GM19025 (cell line): ENCODE results near the gene AATK.

Experiments
- ATAC-seq: cut with Tn5 transposase; IDR thresholded peaks from one replicate; pipeline ENCODE4 v1.9.1; 2021; ENCODE audit warnings: mild to moderate bottlenecking, low read depth, moderate library complexity; ENCODE audit not compliant: unreplicated experiment

Gene AATK

GRCh38 chr17:81166033-81166492, at the start of gene AATK:
AATK (minus strand) TSS chr17:81166221; CDS start chr17:81165992, 229 bp downstream.
- no peak for ATAC-seq

GRCh38 chr17:81213978-81214377, 48.0 kb upstream of the AATK start:
- ATAC-seq, result no peak

DNA sequence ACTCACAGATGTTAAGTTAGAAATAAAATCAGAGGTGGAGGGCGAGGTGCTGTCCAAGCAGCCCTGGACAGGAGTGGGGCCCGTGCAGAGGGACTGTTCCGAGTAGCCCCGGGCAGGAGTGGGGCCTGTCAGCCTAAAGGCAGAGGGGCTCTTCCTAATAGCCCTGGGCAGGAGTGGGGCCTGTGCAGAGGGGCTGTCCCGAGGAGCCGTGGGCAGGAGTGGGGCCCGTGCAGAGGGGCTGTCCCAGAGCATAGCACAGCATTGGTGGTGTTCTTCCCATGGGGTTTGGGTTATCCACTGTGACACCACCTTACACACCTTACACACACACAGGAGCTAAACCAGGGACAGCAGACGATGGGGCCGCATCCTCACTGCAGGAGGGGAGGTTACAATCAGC, 46.3 kb upstream of the AATK start:
- no peak for ATAC-seq

DNA sequence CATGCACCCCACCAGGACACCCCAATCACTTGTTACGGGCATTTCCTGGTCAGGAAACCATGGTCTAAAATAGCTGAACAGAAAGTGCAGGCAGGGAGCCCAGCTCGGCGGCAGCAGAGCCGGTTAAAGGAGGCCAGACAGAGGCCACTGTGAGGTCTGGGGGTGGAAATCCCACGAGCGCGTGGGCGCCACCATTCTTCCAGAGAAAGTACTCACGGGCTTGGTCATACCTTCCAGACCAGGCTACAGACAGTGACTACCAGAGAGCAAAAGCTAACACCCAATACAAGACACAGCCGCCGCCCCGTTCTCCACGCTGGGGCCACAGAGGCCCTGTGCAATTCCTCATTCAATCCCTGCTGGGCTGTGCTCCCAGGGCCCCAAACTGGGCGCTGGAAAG, 44.8 kb upstream of the AATK start:
- ATAC-seq, result no peak

DNA sequence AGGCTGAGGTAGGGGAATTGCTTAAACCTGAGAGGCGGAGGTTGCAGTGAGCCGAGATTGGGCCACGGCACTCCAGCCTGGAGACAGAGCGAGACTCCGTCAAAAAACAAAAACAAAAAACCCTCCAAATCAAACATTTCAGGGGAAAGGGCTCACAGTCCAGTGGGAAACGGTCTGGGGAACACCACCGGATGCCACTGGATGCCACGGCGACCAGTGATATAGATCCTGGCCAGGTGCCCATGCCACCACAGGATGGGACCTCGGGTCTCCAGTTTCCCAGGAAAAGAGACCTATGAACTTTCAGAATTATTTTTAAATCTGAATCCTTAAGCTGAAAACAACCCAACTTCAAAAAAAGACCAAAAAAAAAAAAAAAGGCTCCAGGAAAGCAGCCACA, 44.4 kb upstream of the AATK start:
- no peak for ATAC-seq

DNA sequence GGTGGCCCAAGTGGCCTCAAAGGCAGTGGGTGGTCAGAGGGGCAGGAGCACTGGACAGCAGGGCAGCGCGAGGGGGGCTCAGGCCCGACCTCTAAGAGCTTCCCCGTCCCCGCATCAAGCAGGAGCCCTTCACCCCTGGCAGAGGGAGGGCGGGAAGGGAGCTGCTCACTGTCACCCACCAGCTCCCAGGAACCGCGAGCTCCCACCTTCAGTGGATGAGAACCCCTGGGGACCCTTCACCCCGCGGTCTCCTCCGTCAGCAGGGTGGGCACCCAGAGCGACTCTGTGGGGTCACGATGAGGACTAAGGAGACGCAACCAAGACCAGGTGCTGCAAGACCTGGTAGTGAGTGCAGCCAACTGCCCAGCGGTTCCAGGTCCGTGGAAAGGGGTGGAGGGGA, 43.1 kb upstream of the AATK start:
- ATAC-seq, result no peak

DNA sequence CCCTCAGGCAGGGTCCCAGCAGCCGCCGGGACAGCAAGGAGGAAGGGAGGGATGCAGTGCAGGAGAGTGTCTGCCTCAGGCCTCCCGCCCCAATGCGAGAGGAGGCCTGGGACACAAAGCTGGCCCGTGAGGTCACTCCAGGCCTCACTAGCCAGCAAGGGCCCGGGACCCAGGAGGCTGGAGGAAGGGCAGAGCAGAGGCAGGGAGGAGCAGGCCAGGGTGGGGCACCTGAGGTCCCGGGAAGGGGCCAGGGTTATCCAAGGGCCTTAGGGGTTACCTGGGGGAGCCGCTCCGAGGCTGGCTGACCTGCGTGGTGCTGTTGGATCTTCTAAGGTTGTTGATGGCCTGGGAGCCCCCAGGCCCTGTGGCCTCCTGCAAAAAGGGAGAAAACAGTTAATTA, 42.6 kb upstream of the AATK start:
- no peak for ATAC-seq

DNA sequence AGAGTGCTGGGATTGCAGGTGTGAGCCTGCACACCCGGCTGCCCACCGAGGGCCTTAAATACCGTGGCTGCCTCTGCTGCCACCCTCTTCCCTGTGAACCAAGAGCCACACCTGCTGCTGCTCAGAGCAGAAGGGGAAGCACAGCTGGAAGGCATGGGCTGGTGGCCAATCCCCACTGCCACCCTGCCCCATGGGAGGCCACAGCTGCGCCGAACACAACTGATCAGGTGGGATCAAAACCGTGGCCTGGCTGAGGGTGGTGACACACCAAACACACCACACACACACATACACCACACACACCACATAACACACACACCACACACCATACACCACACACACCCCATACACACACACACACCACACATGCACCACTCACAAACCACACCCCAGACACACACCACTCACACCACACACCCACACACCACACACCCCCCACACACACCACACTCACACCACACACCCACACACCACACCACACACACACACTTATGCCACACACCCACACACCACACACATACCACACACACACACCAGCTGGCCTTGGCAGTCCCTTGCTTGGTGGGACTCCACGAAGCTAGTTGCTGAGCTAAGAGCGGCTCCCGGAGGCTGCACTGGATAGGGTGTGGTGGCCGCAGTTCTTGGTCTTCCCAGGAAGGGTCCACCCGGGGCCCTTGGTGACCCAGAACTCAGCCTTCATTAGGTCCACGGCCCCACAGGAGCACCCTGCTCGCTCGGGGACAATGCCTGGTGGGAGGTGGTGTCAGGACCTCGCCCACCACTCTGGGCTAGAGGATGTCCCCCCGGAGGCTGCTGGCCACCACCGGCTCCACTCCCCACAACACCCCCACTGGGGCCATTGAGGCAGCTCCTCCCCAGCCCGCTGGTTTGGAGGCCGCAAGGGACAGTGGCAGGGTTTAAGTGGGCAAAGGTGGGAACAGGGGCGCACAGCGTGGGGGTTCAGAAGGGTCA, 41.9 kb upstream of the AATK start:
- no peak for ATAC-seq

DNA sequence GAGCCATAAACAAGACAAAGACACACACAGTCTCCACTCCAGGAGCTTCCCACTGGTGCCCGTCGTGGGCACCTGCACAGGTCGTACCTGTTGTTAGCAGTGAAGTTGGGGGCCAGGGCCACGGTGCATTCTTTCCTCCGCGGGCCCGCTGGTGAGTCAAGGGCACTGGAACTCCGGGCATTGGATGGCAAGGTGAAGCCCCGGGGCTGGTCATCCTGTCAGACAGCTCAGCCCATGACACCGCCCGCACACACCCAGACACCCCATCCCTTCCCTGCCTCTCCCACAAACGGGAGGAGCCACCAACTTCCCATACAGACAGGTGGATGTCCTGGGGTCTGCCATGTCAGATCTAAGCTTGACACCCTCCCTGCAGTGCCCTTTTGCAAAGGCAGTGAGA, 40.6 kb upstream of the AATK start:
- ATAC-seq, result no peak

DNA sequence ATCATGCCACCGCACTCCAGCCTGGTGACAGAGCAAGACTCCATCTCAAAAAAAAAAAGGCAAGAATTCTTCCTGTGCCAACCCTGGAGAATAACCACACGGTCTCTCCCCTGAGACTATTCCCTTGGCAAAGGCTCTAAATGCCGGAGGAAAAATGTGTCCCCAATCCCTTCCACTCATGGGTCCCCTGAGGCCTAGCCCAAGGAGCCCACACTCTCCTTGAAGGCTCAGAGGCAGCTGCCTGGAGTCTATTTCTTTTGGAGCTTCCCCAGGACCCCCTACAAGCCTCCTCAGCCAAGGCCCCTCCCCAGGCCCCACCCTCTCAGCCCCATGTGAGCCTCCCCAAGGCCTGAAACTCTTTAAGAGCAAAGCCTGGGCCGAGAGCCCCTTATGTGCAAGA, 40.1 kb upstream of the AATK start:
- no peak for ATAC-seq

DNA sequence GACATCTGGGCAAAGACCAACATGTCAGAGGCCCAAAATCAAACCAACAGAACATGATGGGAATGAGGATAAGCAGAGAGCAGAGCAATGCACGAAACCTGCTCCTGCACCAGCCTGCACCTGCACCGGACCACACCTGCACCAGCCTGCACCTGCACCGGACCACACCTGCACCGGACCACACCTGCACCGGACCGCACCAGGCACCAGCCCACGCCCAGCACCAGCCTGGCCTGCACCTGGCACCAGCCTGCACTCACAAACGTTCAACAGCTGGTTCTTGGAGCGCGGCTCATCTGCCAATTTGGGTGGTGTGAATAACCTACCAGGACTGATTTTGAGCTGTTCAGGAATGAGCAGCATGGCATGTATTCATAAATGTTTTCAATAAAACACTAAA, 38.6 kb upstream of the AATK start:
- ATAC-seq, result no peak

DNA sequence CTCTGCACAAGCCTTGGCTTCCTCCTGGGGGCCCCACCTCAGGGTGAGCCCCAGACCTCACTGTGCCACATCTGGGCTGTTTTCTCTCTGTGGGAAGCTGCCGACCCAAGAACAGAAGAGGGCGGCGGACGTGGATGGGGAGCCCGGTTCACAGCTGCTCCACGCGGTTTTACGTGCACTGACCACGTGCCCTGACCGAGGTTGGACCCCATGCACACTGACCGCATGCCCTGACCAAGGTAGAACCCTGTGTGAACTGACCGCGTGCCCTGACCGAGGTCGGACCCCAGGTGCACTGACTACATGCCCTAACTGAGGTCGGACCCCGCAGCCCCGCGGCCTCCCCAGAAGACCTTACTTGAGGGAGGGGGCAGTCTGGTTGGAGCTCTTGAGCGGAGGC, 37.1 kb upstream of the AATK start:
- no peak for ATAC-seq

GRCh38 chr17:81202318-81202717, 36.3 kb upstream of the AATK start:
- no peak for ATAC-seq

DNA sequence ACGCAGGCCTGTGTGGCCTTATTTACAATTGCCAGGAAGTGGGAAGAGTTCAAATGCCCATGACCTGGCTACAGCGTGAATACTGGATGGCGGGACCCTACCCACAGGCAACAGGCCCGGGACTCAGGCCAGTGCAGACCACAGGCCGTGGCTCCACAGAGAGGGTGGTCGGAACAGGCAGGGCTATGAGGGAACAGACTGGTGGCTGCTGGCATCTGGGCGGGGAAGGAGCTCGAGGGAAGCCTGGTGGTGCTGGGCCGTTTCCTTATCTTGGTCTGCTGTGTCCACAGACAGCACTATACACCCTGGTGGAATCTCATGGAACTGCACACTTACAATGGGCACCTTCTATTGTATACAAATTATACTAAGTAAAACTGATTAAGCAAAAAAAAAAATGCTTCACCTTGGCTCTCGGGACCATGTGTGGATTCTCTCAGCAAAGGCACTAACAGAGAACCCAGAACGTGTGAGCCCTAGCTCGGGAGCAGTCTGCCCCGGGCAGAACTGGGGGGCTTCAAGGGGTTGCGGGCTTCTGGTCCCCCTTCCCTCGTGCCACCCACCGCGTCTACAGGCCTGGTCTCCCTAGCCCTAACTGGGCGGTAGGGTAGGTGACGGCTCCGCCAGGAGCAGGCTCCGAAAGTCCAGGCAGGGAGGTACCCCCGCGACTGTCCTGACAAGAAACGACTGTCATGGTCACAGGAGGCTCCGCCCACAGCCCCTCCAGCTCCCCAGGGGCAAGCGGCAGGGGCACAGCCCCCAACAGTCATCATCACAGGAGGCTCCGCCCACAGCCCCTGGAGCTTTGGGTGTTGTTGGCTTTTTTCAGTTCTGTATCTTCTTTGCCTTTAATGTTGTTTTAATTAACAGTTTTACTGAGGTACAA, 34.9 kb upstream of the AATK start:
- ATAC-seq, result no peak

- no peak for ATAC-seq
These were observed 34.2 kb upstream of the AATK start for GRCh38 chr17:81200201-81200600.

GRCh38 chr17:81199482-81199830, 33.4 kb upstream of the AATK start:
- no peak for ATAC-seq

DNA sequence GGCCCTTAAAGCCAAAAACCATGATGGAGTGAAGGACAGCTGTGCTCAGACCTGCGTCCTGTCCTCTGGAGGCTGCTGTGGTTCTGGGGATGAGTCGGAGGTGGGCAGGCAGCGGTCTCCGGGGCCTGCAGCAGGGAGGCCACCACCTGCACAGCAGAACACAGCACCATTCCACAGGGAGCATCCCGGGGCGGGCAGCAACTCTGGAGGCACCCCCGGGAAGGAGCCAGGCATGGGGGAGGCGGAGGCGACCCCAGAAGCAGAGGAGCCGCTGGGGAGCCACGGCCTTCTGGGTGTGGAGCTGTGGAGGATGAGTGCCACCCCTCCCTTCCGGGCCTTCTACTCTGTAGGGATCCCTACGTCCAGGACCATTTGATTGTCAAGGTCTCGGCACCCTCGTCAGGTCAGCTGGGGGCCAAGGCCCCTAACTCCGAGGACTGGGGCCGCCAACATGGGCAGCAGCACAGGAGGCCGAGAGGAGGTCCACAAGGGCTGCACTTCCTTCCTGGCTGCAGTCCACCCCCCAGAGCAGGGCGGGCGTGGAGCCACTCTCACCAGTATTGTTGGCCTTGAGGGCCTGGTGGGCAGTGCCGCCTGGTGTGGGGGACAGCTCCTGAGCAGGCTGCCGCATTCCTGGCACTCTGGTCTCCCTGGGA, 32.9 kb upstream of the AATK start:
- ATAC-seq, result no peak

- no peak for ATAC-seq
These were observed 31.9 kb upstream of the AATK start for GRCh38 chr17:81197831-81198490.

GRCh38 chr17:81197409-81197795, 31.4 kb upstream of the AATK start:
- no peak for ATAC-seq
